ENCODE data around the gene MAP3K21.

Gene MAP3K21

GRCh38 chr1:233336554-233337456, 9.3 kb downstream of the MAP3K21 start:
- no peaks in the 10 kb centered on the region for H3K4me1 ChIP-seq (ENCODE audit: insufficient read depth, low read length)
- no peak overlapping the region for H3K27ac ChIP-seq (ENCODE audit: low read length)
- no peak overlapping the region for H3K4me2 ChIP-seq (ENCODE audit: insufficient read depth, low read length)
- H3K27me3 ChIP-seq (ENCODE audit: insufficient read depth, low read length, poor library complexity): peaks cover 20% of the 10 kb centered on the region
- H4K20me1 ChIP-seq (ENCODE audit: insufficient read depth, low read length): no peaks in the 10 kb centered on the region
- H2AFZ ChIP-seq (ENCODE audit: low read depth, low read length): no peak overlapping the region
- ATAC-seq (ENCODE audit: insufficient read depth, low read depth): no peak
- H3K9ac ChIP-seq (ENCODE audit: low read depth, low read length): no peak overlapping the region
- H3K79me2 ChIP-seq (ENCODE audit: insufficient read depth, low read length): no peaks in the 10 kb centered on the region
- no peak overlapping the region for H3K4me3 ChIP-seq (ENCODE audit: low read depth in 1 of 2, low read length in 2 of 2)
- H3K9me3 ChIP-seq (ENCODE audit: insufficient read depth, low read length, severe bottlenecking): no peaks in the 10 kb centered on the region
- no peaks in the 10 kb centered on the region for H3K36me3 ChIP-seq (ENCODE audit: insufficient read depth, low read length)
- TF ChIP-seq EZH2 (IDR thresholded peaks at IDR 0.05; ENCODE audit: borderline replicate concordance, low read depth, low read length, severe bottlenecking): no peak
- no peak for TF ChIP-seq CTCF (IDR thresholded peaks at IDR 0.05; ENCODE audit: borderline replicate concordance, extremely low read depth, low read length, poor library complexity, severe bottlenecking)
- DNase-seq: no peak

- Histone ChIP-seq H3K9ac (ENCODE audit: low read depth, low read length) (no peak overlapping the region), H2AFZ (ENCODE audit: low read depth, low read length) (no peak overlapping the region), H3K27me3 (ENCODE audit: insufficient read depth, low read length, poor library complexity) (peaks cover 25% of the 10 kb centered on the region), H3K4me1 (ENCODE audit: insufficient read depth, low read length) (no peaks in the 10 kb centered on the region), H3K36me3 (ENCODE audit: insufficient read depth, low read length) (no peaks in the 10 kb centered on the region), H3K4me3 (ENCODE audit: low read depth in 1 of 2, low read length in 2 of 2) (no peak overlapping the region), H3K4me2 (ENCODE audit: insufficient read depth, low read length) (no peak overlapping the region), H4K20me1 (ENCODE audit: insufficient read depth, low read length) (no peaks in the 10 kb centered on the region), H3K9me3 (ENCODE audit: insufficient read depth, low read length, severe bottlenecking) (no peaks in the 10 kb centered on the region), H3K27ac (ENCODE audit: low read length) (no peak overlapping the region), H3K79me2 (ENCODE audit: insufficient read depth, low read length) (no peaks in the 10 kb centered on the region)
- ATAC-seq (ENCODE audit: insufficient read depth, low read depth): no peak
- TF ChIP-seq CTCF (IDR thresholded peaks at IDR 0.05; ENCODE audit: borderline replicate concordance, extremely low read depth, low read length, poor library complexity, severe bottlenecking) (no peak), EZH2 (IDR thresholded peaks at IDR 0.05; ENCODE audit: borderline replicate concordance, low read depth, low read length, severe bottlenecking) (no peak)
- DNase-seq: no peak
These were observed 10.0 kb downstream of the MAP3K21 start for GRCh38 chr1:233337505-233337904.

GRCh38 chr1:233338102-233338501, 10.6 kb downstream of the MAP3K21 start:
- Histone ChIP-seq H4K20me1 (ENCODE audit: insufficient read depth, low read length) (no peaks in the 10 kb centered on the region), H3K9ac (ENCODE audit: low read depth, low read length) (no peak overlapping the region), H3K27me3 (ENCODE audit: insufficient read depth, low read length, poor library complexity) (peaks cover 25% of the 10 kb centered on the region), H3K4me1 (ENCODE audit: insufficient read depth, low read length) (no peaks in the 10 kb centered on the region), H3K27ac (ENCODE audit: low read length) (no peak overlapping the region), H3K36me3 (ENCODE audit: insufficient read depth, low read length) (no peaks in the 10 kb centered on the region), H3K9me3 (ENCODE audit: insufficient read depth, low read length, severe bottlenecking) (no peaks in the 10 kb centered on the region), H3K4me2 (ENCODE audit: insufficient read depth, low read length) (no peak overlapping the region), H3K79me2 (ENCODE audit: insufficient read depth, low read length) (no peaks in the 10 kb centered on the region), H3K4me3 (ENCODE audit: low read depth in 1 of 2, low read length in 2 of 2) (no peak overlapping the region), H2AFZ (ENCODE audit: low read depth, low read length) (no peak overlapping the region)
- no peak for TF ChIP-seq EZH2 (IDR thresholded peaks at IDR 0.05; ENCODE audit: borderline replicate concordance, low read depth, low read length, severe bottlenecking)
- no peak for TF ChIP-seq CTCF (IDR thresholded peaks at IDR 0.05; ENCODE audit: borderline replicate concordance, extremely low read depth, low read length, poor library complexity, severe bottlenecking)
- ATAC-seq (ENCODE audit: insufficient read depth, low read depth) (no peak), DNase-seq (no peak)
